Activated CD8-positive, alpha-beta memory T cell treated with anti-CD3 and anti-CD28 coated beads for 1 hour (primary cell): ENCODE measurements around the gene CRB1.
"Not testable (repeated sequence)": the region's sequence is repeated elsewhere in the genome, so short reads cannot be mapped to it uniquely, and the experiment has no call there.

Experiments used
- DNase-seq, 2 donors: peaks; one replicate each; pipeline ENCODE4 v3.0.0-alpha.2; 2020; ENCODE audit warnings: low read depth in 1 of 2; ENCODE audit errors: extremely low read depth in 1 of 2

CRB1 gene

GRCh38 chr1:197394831-197395608 lies 127.0 kb downstream of the CRB1 start:
- no peak for DNase-seq

DNA sequence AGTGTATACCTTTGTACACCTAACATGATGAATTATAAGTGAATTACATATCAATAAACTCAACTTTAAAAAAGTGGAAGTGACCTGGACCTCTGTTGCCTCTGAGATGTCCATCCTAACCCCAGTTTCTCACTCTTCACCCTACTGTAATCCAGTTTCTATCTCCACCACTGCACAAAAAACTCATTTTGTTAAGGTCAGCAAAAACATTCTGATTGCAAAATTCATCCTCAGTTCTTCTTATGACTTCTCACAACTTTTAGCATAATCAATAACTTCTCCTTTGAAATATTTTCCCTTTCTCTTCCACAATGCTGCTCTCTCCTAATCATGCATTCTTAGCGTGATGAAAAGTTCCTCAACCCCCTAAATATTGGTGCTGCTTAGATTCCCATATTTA lies 129.8 kb downstream of the CRB1 start:
- no peak for DNase-seq

- no peak for DNase-seq
These were observed 131.9 kb downstream of the CRB1 start for GRCh38 chr1:197399755-197400521.

GRCh38 chr1:197400522-197400902 lies 132.5 kb downstream of the CRB1 start:
- DNase-seq = no peak

DNA sequence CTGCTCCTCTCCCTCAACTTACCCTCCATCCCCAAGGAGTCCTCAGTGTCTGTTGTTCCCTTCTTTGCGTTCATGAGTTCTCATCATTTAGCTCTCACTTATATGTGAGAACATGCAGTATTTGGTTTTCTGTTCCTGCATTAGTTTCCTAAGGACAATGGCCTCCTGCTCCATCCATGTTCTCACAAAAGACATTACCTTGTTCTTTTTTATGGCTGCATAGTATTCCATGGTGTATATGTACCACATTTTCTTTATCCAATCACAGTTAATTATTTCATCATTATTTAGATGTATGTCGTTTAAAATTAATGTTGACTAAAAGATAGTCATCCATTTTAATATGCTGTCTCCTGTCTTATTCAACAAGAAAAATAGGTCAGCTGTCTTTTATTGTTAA lies 134.1 kb downstream of the CRB1 start:
- no peak for DNase-seq

GRCh38 chr1:197404774-197405173 lies 136.7 kb downstream of the CRB1 start:
- DNase-seq = not testable (repeated sequence)

- not testable (repeated sequence) for DNase-seq
These were observed 137.6 kb downstream of the CRB1 start for GRCh38 chr1:197405614-197406013.

DNA sequence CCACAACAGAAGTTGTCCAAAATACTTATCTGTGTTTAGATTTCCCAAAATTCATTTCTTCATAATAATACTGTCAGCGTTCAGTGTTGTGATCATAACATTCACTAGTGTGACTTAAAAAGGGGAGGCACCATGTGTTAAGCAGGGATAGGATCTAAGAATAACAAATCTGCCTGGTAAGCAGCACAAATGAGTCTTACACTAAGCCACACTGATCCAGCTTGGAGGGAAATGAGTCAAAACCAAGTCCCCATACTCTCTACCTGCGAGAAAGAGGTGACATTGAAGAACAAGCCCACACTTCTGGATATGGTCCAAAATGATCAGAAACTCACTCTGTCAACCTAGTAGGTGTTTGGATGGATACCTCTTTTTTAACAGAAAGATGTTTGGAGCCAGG lies 145.5 kb downstream of the CRB1 start:
- DNase-seq = no peak

GRCh38 chr1:197415221-197415620 lies 147.2 kb downstream of the CRB1 start:
- no peak for DNase-seq

DNA sequence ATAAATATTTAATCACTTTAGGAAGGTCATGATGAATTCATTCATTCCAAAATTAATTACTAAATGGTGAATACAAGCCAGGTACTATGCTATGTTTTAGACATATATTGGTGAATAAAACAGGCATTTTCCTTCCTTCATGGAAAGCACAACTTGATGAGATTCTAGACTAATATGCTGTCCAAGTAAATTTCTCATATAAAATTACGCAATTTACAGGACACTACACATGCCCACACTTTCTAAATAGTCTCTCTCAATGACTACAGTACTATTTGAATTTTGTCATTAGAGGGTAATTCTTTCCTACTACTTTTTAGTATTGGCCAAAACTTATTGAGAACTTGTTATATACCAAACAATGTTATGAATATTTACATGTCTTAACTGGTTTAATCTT lies 150.6 kb downstream of the CRB1 start:
- no peak for DNase-seq

DNA sequence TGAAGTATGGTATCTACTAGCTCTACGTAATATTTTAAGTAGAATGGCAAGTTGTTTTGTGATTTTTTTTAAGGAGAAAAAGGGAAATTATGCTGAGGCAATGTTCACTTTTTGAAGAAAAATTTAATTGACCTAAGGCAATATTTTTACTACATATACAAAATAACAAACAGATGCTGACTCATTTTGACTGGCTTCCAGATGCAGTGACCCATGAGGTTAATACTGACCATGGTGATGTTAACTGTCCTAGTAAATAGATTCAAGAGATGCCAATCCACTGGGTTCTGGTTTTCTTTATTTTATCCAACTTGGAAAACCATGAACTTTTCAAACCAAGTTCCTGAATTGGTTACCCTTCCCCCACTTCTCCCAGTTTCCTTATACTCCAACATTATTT lies 154.9 kb downstream of the CRB1 start:
- DNase-seq = no peak

- DNase-seq = no peak
These were observed 156.3 kb downstream of the CRB1 start for GRCh38 chr1:197424380-197424779.

DNA sequence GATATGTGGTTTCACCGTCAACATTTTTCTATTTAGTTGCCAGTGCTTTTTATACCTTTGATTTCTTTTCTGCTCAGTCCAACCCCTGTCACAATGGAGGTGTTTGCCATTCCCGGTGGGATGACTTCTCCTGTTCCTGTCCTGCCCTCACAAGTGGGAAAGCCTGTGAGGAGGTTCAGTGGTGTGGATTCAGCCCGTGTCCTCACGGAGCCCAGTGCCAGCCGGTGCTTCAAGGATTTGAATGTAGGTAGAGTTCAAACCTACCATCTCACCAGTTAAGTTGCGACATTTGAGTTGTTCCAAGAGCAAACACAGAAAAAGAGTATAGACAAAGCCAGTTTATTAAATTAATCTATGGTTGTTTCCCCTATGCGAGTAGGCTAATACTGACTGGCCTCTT lies 161.3 kb downstream of the CRB1 start:
- no peak for DNase-seq

DNA sequence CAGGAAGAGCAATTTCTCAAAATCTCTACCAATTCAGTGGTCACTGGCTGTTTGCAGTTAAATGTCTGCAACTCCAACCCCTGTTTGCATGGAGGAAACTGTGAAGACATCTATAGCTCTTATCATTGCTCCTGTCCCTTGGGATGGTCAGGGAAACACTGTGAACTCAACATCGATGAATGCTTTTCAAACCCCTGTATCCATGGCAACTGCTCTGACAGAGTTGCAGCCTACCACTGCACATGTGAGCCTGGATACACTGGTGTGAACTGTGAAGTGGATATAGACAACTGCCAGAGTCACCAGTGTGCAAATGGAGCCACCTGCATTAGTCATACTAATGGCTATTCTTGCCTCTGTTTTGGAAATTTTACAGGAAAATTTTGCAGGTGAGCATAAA lies 167.2 kb downstream of the CRB1 start:
- DNase-seq = no peak

GRCh38 chr1:197437601-197438000 lies 169.5 kb downstream of the CRB1 start:
- no peak for DNase-seq

DNA sequence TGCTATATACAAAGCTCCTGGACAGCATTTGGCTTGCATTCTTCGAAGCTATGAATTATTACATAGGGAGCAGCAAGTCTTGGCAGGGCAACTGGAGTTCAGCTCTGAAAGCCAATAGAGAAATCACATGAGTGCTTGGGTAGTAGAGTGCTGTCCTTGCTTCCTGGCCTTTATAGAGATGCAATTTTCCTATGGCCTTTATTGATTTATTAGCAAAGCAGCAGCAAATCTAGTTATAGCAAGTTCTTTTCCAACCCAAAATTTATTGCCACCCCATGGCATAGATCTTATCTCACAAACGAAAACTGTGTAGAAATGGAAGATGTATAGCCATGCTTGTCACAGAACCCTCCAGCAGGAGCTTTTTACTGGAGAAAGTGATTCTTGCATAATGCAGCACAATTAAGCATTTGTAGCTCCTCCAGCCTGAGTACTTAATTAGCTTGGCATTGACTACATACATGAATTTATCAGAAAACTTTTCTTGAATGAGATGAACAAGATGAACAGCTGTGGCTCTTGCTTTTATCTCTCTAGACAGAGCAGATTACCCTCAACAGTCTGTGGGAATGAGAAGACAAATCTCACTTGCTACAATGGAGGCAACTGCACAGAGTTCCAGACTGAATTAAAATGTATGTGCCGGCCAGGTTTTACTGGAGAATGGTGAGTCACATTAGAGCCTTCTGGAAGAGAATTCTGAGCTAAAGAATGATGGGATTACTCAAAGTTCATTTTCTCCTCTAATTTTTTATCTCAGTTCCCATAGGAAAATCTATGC lies 170.1 kb downstream of the CRB1 start:
- no peak for DNase-seq

DNA sequence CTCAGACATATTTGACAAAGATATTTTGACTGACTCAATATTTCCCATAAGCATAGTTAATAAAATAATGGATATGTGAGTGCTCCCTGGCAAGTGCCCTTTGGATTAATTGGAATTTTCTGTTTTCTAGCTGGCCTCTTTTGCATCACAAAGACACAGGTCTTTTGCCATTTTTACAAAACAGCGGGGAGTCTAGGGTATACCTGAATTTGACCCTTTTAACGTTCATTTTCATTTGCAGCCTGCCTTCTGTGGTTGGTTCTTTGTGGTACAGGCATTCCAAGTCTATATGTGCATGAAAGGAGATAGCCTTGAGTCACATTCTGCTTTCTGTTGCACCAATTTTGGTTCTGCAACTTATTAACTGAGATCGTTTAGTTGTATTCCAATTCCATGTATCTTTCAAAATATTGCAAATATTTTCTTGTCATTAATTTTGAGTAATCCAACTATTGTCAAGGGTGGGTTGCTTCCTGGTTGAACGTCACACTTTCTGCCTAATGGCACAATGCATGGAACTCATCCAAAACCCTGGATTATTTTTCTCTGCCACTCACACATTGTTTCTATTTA lies 171.7 kb downstream of the CRB1 start:
- DNase-seq = no peak

GRCh38 chr1:197440715-197441114 lies 172.7 kb downstream of the CRB1 start:
- DNase-seq = no peak

- DNase-seq = no peak
These were observed 174.0 kb downstream of the CRB1 start for GRCh38 chr1:197441999-197442414.

DNA sequence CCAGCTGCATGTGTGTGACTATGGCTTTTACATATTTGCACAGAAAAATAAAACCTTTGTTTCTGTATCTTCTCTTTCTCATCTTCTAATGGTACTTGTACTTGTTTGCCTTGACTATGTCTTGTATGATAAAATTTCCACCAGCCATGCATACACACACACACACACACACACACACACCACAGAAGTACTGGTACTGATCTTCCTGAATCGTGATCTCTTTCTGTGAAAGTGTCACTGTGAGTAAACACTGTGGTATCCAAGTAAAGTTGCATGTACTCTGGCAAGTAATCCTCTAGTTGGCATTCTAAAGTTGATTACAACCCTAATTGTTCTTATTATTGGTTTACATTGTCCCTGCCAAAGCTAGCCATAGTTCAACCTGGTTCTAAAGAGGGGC lies 176.7 kb downstream of the CRB1 start:
- no peak for DNase-seq

- no peak for DNase-seq
These were observed 180.2 kb downstream of the CRB1 start for GRCh38 chr1:197448121-197448779.
